ENCODE data around the gene NES.

DNA sequence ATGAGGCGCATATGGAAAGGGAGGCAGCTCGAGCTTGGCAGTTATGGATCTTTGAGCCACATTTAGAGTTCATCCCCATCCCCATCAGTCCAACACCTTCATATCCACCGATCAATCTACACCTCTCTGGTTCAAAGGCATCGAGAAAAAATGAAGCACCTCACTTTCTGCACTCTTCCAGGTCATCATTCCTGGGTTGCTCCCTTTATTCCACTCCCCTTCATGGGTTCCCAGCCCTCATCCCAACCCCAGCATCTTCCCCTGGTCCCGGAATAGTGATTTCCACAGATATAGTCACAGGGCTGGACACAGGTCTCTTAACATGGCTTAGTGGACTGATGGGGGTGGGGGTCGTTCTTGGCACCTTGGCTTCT is 57.6 kb downstream of the NES start:
- TF ChIP-seq, protein P1, sequence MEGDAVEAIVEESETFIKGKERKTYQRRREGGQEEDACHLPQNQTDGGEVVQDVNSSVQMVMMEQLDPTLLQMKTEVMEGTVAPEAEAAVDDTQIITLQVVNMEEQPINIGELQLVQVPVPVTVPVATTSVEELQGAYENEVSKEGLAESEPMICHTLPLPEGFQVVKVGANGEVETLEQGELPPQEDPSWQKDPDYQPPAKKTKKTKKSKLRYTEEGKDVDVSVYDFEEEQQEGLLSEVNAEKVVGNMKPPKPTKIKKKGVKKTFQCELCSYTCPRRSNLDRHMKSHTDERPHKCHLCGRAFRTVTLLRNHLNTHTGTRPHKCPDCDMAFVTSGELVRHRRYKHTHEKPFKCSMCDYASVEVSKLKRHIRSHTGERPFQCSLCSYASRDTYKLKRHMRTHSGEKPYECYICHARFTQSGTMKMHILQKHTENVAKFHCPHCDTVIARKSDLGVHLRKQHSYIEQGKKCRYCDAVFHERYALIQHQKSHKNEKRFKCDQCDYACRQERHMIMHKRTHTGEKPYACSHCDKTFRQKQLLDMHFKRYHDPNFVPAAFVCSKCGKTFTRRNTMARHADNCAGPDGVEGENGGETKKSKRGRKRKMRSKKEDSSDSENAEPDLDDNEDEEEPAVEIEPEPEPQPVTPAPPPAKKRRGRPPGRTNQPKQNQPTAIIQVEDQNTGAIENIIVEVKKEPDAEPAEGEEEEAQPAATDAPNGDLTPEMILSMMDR (IDR thresholded peaks at IDR 0.05) = no peak
- TF ChIP-seq POLR2A (IDR thresholded peaks at IDR 0.05) = no peak
- TF ChIP-seq EP300 (IDR thresholded peaks at IDR 0.05) = no peak
